RWPE1 (cell line): ENCODE measurements around the gene TMTC4.
A peak's percentile ranks its signal among the peaks of the same experiment; 100 is the strongest.

Source experiments
- CTCF ChIA-PET: fragments of 350-600 bp; sonication (Branson Sonifier 250); formaldehyde crosslinking; extraction: SDS; loops from one replicate; lab custom pipeline; 2021; lab: Yijun Ruan, JAX
- POLR2A ChIA-PET: fragments of 400-600 bp; formaldehyde crosslinking; extraction: SDS; loops from one replicate; lab custom pipeline; 2020; ENCODE audit warnings: antibody characterized with exemption; ENCODE audit not compliant: low non-redundant PET; lab: Yijun Ruan, JAX
- DNase-seq: peaks from one replicate; pipeline ENCODE4 v3.0.0; 2012; ENCODE audit warnings: low spot score
- H3K27ac ChIP-seq: fragments of 450-650 bp; 2 replicates; pipeline ENCODE4 v1.5.1; 2017
- CTCF ChIP-seq: fragments of 450-650 bp; conservative IDR thresholded peaks from 2 replicates; pipeline ENCODE4 v1.5.1; 2017; ENCODE audit warnings: low read depth, mild to moderate bottlenecking

The TMTC4 gene

GRCh38 chr13:100573121-100573520 lies 101.5 kb downstream of the TMTC4 start:
- CTCF ChIA-PET = interaction anchor here (0.5 to 1.5 kb wide), 6 partner anchors 13 to 1821 kb away, joined by 3 to 5 read pairs (median 3); no protein-coding TSS in a partner anchor
- H3K27ac ChIP-seq = no peak overlapping the region
- peak; percentile 67 for TF ChIP-seq CTCF
- POLR2A ChIA-PET = no interaction called here
- peak; percentile 52 for DNase-seq

- CTCF ChIA-PET = no interaction called here
Observed at GRCh38 chr13:100566543-100566942, 108.1 kb downstream of the TMTC4 start.

GRCh38 chr13:100565286-100565685 lies 109.3 kb downstream of the TMTC4 start:
- TF ChIP-seq CTCF = no peak
- ChIA-PET CTCF (no interaction called here), POLR2A (no interaction called here)
- H3K27ac ChIP-seq = no peak overlapping the region
- DNase-seq = no peak

More at GRCh38 chr13:100566543-100566942, 108.1 kb downstream of the TMTC4 start:
- POLR2A ChIA-PET = no interaction called here
- no peak for TF ChIP-seq CTCF
- no peak for DNase-seq
- no peak overlapping the region for H3K27ac ChIP-seq

GRCh38 chr13:100564444-100565223 lies 110.0 kb downstream of the TMTC4 start:
- ChIA-PET POLR2A (no interaction called here), CTCF (no interaction called here)
- TF ChIP-seq CTCF = no peak
- no peak for DNase-seq
- no peak overlapping the region for H3K27ac ChIP-seq

GRCh38 chr13:100563779-100564178 lies 110.8 kb downstream of the TMTC4 start:
- H3K27ac ChIP-seq = no peak overlapping the region
- ChIA-PET CTCF (no interaction called here), POLR2A (no interaction called here)
- DNase-seq = no peak
- no peak for TF ChIP-seq CTCF

- no peak for TF ChIP-seq CTCF
- ChIA-PET CTCF (interaction anchor here (0.6 to 1.2 kb wide), 2 partner anchors 27 to 303 kb away, joined by 4 to 7 read pairs; no protein-coding TSS in a partner anchor), POLR2A (no interaction called here)
- H3K27ac ChIP-seq = no peak overlapping the region
- no peak for DNase-seq
Observed at GRCh38 chr13:100561599-100562204, 112.9 kb downstream of the TMTC4 start.
